ENCODE measurements around the gene ATF2.
"Not testable (repeated sequence)": the region's sequence is repeated elsewhere in the genome, so short reads cannot be mapped to it uniquely, and the experiment has no call there.

ATF2 gene

DNA sequence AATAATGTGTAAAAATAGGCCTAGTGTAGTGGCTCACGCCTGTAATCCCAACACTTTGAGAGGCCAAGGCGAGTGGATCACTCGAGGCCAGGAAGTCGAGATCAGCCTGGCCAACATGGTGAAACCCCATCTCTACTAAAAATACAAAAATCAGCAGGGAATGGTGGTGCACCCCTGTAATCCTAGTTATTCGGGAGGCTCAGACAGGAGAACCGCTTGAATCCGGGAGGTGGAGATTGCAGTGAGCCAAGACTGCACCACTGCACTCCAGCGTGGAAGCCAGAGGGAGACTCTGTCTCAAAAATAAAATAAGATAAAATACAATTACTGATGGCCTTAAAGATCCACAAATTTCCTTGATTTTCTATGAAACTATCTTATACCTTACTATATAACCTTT lies 3.8 kb downstream of the ATF2 start:
- no peak for DNase-seq (ENCODE audit: low read depth)

DNA sequence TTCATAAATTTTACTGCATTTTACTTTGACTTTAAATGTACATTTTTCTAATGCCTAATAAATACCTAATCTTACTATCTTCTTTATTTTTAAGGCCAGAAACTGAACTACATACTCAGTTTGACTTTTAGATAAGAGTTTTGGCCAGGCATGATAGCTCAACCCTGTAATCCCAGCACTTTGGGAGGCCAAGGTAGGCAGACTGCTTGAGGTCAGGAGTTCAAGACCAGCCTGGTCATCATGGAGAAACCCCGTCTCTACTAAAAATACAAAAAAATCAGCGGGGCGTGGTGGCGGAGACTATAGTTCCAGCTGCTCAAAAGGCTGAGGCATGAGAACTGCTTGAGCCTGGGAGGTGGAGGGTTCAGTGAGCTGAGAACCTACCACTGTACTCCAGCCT lies 9.1 kb downstream of the ATF2 start:
- no peak for DNase-seq (ENCODE audit: low read depth)

DNA sequence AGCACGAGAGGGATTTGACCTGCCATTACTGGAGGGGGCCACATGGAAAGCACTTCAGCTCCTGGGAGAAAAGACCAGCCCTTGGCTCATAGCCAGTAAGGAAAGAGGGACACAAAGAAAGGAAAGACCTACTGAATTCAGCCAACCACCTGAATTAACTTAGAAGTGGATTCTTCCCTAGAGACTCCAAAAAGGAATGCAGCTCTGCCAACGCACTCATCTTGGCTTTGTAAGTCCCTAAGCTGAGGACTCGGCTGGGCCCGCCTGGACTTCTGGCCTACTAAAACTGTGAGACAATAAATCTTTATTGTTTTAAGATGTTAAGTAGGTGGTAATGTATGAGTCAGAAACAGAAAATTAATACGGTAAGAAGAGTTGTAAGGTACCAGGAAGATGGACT lies 11.5 kb downstream of the ATF2 start:
- DNase-seq (ENCODE audit: low read depth), result no peak

GRCh38 chr2:175154661-175155082 lies 13.3 kb downstream of the ATF2 start:
- DNase-seq (ENCODE audit: low read depth), result no peak

- DNase-seq (ENCODE audit: low read depth), result no peak
These were observed 15.8 kb downstream of the ATF2 start for GRCh38 chr2:175152242-175152641.

DNA sequence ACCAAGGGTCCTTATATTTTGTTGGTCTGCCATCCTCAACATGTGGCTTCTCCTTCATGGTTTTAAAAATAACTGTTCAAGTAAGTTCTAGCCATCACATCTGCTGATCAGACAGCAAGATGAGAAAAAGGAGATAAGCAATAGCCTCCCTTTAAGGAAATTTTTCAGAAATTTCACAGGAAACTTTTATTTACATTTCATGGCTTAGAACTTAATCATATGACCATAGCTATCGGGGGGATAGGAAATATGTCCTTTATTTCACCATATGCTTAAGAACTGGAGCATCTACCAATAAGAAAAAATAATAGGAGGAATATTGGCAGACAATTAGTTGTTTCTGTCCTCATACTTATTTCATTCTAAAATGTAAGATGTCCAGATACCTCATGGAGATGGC lies 16.2 kb downstream of the ATF2 start:
- no peak for DNase-seq (ENCODE audit: low read depth)

GRCh38 chr2:175147186-175147585 lies 20.8 kb downstream of the ATF2 start:
- DNase-seq (ENCODE audit: low read depth), result no peak

DNA sequence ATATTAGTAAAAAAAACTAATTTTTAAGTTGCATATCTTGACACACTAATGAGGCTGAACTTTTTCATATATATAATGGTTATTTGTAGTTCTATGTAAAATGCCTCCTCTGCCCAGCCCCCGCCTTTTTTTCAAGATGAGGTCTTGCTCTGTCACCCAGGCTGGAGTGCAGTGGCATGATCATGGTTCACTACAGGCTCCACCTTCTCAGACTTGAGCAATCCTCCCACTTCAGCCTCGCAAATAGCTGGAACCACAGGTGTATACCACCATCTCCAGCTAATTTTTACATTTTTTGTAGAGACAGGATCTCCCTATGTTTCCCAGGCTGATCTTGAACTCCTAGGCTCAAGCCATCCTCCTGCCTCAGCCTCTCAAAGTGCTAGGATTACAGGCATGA lies 24.3 kb downstream of the ATF2 start:
- no peak for DNase-seq (ENCODE audit: low read depth)

- DNase-seq (ENCODE audit: low read depth), result no peak
These were observed 24.8 kb downstream of the ATF2 start for GRCh38 chr2:175143191-175143590.

DNA sequence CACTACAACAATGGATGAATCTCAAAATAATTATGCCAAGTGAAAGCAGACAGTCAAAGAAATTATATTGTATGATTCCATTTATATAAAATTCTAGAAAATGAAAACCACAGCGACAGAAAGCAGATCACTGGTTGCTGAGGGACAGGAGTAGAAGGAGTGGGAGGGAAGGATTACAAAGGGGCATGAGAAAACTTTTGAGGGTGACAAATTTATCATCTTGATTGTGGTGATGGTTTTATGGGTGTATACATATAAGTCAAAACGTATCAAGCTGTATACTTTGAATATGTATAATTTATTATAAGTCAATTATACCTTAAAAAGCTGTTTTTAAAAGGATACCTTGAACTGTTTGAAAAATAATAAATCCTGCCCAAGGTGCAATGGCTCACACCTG lies 27.7 kb downstream of the ATF2 start:
- no peak for DNase-seq (ENCODE audit: low read depth)

DNA sequence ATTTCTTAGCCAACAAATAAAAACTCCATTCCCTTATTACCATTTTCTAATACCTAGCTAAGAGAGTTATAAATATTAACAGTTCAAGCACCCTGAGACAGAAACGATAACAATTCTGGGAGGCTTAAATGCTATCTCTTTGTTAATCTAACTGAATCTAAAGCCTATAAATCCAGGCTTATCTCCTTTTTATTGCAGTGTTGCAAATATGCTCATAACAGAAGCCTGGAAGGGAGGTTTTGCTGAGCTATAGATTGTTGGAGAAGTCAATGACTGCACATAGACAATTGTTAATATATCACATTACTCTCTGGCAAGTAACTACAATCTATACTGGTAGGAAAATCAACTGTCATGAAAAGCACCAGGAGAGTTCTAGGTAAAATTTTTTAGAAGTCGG lies 30.2 kb downstream of the ATF2 start:
- no peak for DNase-seq (ENCODE audit: low read depth)

DNA sequence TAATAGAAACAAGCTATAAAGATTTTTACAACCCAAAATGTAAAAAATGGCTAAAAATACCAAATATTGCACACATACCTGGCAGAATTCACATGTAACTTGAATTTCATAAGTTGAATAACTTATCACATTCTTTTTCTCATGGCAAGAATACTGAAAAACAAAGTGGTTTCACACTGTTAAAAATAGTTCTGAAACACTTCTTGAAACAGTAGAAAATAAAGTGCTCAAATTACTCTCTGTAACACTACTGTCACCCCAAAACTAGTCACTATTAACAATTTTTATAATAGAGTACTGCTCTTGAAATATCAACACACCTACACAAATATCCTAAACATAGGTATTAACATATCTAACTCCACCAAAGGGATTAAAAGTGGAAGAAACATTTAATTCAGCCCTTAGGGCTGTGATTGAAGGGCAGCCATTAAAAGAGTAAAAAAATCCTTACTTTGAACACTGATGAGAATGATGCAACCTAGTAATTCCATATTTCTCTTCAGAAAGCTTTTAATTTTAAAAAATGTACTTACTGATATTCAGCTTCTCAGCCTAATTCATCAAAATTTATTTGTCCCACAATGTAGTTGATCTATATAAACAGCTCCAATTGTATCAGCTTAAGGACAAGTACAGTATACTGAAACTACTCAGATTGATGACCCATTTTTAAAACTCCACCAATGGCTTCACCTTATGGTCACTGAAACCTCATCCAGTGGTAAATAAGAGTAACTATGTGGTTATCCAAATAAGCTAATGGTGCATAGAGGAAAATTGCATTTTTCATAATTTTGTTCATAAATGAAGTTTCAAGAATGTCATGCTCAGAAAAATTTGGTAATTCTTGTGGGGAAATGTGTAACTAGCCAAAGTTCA lies 31.4 kb downstream of the ATF2 start:
- DNase-seq (ENCODE audit: low read depth), result no peak

DNA sequence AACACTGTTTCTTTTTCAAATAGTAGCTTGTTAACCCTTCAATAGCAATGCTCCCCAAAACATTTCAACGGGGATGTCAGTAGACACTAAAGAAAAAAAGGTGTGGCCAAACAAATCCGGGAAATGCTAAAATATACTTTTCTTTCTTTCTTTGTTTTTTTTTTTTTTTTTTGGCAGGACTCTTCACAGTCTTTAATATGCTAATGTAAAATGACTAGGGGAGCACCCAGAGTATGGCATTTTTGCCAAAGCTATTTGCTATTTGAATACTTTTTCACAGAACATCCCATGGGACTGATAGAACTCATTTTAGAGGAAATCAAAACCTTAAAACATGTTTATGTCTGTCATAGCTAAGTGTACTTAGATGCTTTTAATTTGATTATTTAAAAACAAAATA lies 32.1 kb downstream of the ATF2 start:
- DNase-seq (ENCODE audit: low read depth), result no peak

DNA sequence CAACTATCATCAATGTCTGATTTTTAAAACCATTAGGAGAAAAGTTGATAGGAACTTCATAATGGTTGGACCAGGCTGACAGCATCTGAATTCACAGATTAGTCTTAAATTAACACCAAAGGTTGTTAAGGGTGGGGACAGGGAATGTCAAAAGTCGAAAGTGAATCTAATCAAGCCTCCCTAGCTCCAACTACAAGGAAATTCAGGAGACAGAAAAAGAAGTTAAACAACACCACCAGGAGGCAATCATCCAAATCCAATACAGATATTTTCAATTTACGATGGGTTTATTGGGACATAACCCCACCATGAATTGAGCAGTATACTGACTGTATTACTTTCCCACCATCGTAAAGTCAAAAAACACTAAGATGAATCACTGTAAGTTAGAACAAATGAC lies 32.8 kb downstream of the ATF2 start:
- DNase-seq (ENCODE audit: low read depth), result no peak

GRCh38 chr2:175131252-175131651 lies 36.8 kb downstream of the ATF2 start:
- DNase-seq (ENCODE audit: low read depth), result no peak

DNA sequence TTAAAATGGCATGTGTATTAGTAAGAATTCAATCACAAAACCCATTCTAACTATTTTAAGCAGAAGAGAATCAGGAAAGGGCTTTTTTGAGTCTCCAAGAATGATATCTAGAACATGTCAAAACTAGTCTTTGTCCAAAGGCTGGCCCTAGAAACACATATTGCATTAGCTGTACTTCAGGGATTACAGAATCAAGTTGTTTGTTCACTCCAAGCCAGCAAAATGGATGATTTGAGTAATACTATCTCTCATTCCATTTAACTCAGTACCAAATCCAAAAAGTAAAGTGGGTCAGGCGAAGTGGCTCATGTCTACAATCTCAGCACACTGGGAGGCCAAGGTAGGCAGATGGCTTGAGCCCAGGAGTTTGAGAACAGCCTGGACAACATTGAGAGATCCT lies 41.3 kb downstream of the ATF2 start:
- DNase-seq (ENCODE audit: low read depth), result no peak

DNA sequence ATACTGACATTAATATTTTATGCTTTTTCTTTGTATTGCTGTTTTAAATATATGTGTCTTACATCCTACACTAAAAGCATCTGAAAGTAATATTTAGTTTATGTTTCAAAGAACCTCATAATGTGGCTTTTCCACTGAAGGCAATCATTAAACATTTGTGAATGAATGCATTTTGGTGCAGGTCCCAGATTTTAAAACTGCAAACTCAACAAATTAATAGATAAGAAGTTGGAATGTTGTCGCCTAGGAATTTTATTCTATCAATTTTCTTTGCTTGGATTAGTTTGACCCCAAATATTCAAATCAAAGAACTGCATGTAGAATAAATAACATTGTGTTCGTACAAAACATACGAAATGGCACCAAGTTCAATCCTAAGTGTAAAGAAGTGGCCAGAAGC lies 44.7 kb downstream of the ATF2 start:
- no peak for DNase-seq (ENCODE audit: low read depth)

GRCh38 chr2:175111200-175111657 lies 56.8 kb downstream of the ATF2 start:
- DNase-seq (ENCODE audit: low read depth), result no peak

DNA sequence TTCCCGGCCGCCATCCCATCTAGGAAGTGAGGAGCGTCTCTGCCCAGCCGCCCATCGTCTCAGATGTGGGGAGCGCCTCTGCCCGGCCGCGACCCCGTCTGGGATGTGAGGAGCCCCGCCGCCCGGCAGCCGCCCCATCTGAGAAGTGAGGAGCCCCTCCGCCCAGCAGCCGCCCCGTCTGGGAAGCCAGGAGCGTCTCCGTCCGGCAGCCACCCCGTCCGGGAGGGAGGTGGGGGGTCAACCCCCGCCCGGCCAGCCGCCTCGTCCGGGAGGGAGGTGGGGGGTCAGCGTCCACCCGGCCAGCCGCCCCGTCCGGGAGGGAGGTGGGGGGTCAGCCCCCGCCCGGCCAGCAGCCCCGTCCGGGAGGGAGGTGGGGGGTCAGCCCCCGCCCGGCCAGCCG lies 59.9 kb downstream of the ATF2 start:
- DNase-seq (ENCODE audit: low read depth), result not testable (repeated sequence)

DNA sequence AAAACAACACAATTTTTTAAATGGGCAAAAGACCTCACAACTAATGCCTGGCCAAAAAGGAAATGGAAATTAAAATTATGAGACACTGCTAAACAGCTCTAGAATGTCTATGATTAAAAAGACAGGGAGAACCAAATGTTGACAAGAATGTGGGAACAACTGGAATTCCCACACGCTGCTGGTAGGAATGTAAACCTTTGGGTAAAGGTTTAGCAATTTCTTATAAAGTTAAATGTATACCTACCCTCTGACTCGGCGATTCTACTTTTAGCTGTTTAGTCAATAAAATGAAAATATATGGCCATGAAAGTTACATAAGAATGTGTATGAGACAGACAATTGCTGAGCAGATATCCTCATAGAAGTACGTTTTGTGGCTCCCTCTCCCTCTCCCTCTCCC lies 60.9 kb downstream of the ATF2 start:
- no peak for DNase-seq (ENCODE audit: low read depth)

DNA sequence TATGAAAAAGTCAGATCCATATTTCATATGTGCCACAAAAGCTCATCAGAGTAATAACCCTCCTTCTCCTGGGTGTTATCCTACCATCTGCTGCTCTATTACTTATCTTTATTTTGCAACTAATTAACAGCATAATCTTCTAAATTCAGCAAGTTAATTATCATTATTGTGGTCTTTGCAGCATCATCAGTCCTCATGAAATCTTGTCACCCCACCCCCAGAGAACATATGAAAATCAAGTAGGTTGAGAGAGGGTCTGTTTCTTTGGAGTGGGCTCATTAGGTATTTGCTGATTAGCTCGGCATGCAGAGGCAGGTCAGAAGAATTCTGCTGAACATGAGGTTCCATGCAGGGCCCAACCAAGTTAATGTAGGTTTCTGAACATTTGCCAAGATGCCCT lies 64.8 kb downstream of the ATF2 start:
- DNase-seq (ENCODE audit: low read depth), result no peak

- DNase-seq (ENCODE audit: low read depth), result no peak
These were observed 66.5 kb downstream of the ATF2 start for GRCh38 chr2:175101514-175101913.

DNA sequence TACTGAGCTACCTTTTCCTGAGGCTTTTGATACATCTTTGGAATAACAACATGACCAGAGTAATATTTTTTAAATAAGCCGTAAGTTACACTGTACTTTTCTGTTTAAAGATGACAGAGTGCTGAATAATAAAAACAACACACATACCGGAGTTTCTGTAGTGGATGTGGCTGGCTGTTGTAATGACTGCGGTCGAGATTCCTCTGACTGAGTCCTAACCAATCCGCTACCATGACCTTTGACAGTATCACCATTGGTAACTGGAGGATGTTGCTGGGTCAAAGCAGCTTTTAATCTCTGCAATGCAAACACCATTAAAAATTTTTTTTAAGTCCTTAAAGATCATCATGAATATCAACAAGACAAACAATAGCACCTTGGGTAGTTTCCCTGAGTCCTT lies 70.7 kb downstream of the ATF2 start:
- no peak for DNase-seq (ENCODE audit: low read depth)

DNA sequence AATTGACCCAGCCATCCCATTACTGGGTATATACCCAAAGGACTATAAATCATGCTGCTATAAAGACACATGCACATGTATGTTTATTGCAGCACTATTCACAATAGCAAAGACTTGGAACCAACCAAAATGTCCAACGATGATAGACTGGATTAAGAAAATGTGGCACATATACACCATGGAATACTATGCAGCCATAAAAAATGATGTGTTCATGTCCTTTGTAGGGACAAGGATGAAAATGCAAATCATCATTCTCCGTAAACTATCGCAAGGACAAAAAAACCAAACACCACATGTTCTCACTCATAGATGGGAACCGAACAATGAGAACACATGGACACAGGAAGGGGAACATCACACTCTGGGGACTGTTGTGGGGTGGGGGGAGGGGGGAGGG lies 83.9 kb downstream of the ATF2 start:
- DNase-seq (ENCODE audit: low read depth), result not testable (repeated sequence)

Data from stimulated activated CD8-positive, alpha-beta memory T cell treated with anti-CD3 and anti-CD28 coated beads, Interleukin-15, amount 100 ng/mL, for 24 hours (primary cell).